T-cell (primary cell): Measurements from ENCODE around the gene CNTN5. TPM values are rescaled to one million over a fixed set of nuclear protein-coding genes. Genes with fewer than 3 reads are reported as not detected.

Source experiments
- ATAC-seq, 4 experiments: fragments of 200-7000 bp in 3 of 4; fragments of 150-1000 bp in 1 of 4; cut with Tn5 transposase; replicated peaks in 1 of 4; 1 replicate in 3 of 4; 2 replicates in 1 of 4; pipeline ENCODE4 v1.10.0; 2021; ENCODE audit warnings: moderate library complexity in 3 of 4, mild to moderate bottlenecking in 2 of 4, moderate number of reproducible peaks in 1 of 4
- CTCF ChIA-PET, 2 donors: fragments of 300-600 bp; sonication (Branson Sonifier 250); formaldehyde crosslinking; loops; one replicate each; lab custom pipeline; 2022; ENCODE audit warnings: antibody characterized with exemption in 2 of 2; lab: Charles Lee
- POLR2A ChIA-PET, 2 donors: fragments of 300-600 bp; sonication (Branson Sonifier 250); formaldehyde crosslinking; loops; one replicate each; lab custom pipeline; 2022; ENCODE audit warnings: antibody characterized with exemption in 2 of 2; lab: Charles Lee
- DNase-seq, 35 experiments: peaks; one replicate each; pipeline versions ENCODE4 v3.0.0 to v3.0.0-alpha.2; 2013 to 2023
- H3K27ac ChIP-seq: one replicate; pipeline ENCODE4 v1.5.1; 2013; ENCODE audit warnings: low read length
- H3K27me3 ChIP-seq, 2 experiments: replicated peaks in 1 of 2; 1 replicate in 1 of 2; 2 replicates in 1 of 2; pipeline versions ENCODE4 v1.6.1 to v1.7.0; 2013; ENCODE audit warnings: low read length in 1 of 2, mixed read lengths in 1 of 2; ENCODE audit not compliant: control insufficient read depth in 2 of 2, insufficient read depth in 2 of 2; ENCODE audit errors: extremely low read depth in 1 of 2
- H3K36me3 ChIP-seq, 2 donors: 1 replicate in 1 of 2; 2 replicates in 1 of 2; pipeline versions ENCODE4 v1.6.1 to v1.7.0; 2013; ENCODE audit warnings: low read length in 1 of 2; ENCODE audit not compliant: control insufficient read depth in 2 of 2, insufficient read depth in 1 of 2; ENCODE audit errors: extremely low read depth in 1 of 2
- H3K4me1 ChIP-seq, 2 experiments: 1 replicate in 1 of 2; 2 replicates in 1 of 2; pipeline versions ENCODE4 v1.6.1 to v1.7.0; 2013; ENCODE audit warnings: low read length in 2 of 2, mixed read lengths in 1 of 2; ENCODE audit not compliant: insufficient read depth in 2 of 2, control insufficient read depth in 1 of 2; ENCODE audit errors: extremely low read depth in 1 of 2
- H3K4me3 ChIP-seq, 2 donors: 1 replicate in 1 of 2; 2 replicates in 1 of 2; pipeline versions ENCODE4 v1.5.1 to v1.7.0; 2013; ENCODE audit warnings: mild to moderate bottlenecking in 2 of 2, low read length in 1 of 2, moderate library complexity in 1 of 2; ENCODE audit not compliant: control insufficient read depth in 1 of 2; ENCODE audit errors: extremely low read depth in 1 of 2
- H3K9me3 ChIP-seq: 2 replicates; pipeline ENCODE4 v1.7.0; 2013
- H3K27ac Mint-ChIP-seq, 2 donors: one replicate each; pipeline ENCODE4 v1.8.0; 2020 to 2021; ENCODE audit warnings: mild to moderate bottlenecking in 2 of 2, mixed read lengths in 2 of 2
- H3K27me3 Mint-ChIP-seq, 2 donors: one replicate each; pipeline ENCODE4 v1.8.0; 2021 to 2022; ENCODE audit warnings: mixed read lengths in 2 of 2
- H3K36me3 Mint-ChIP-seq: one replicate; pipeline ENCODE4 v1.8.0; 2021; ENCODE audit warnings: mixed read lengths
- H3K4me1 Mint-ChIP-seq, 3 donors: one replicate each; pipeline ENCODE4 v1.8.0; 2020 to 2022; ENCODE audit warnings: mixed read lengths in 3 of 3, mild to moderate bottlenecking in 1 of 3
- H3K4me3 Mint-ChIP-seq, 3 donors: one replicate each; pipeline ENCODE4 v1.8.0; 2020 to 2022; ENCODE audit warnings: mild to moderate bottlenecking in 3 of 3, mixed read lengths in 3 of 3, moderate library complexity in 3 of 3
- H3K9me3 Mint-ChIP-seq, 3 donors: one replicate each; pipeline ENCODE4 v1.8.0; 2020 to 2022; ENCODE audit warnings: mixed read lengths in 3 of 3
- WGBS: methylation state at CpG from one replicate; pipeline ENCODE4 v1.1.5; 2013; ENCODE audit warnings: missing lambda C conversion rate; ENCODE audit not compliant: insufficient coverage; 5-methylcytosine and 5-hydroxymethylcytosine counted together
- total RNA-seq, 35 experiments: library from RNA in 6 of 35; stranded (reverse) in 6 of 35; fragments of 120-200 nt in 1 of 35; gene quantifications; one replicate each; pipeline versions ENCODE4 v1.2.1 to v1.2.4 and lab custom pipeline; 2013 to 2026

Gene CNTN5
- total RNA-seq, 5 donors from 2014 or later (not counting 1 experiment from before 2014, with no cell fraction given): not detected

DNA sequence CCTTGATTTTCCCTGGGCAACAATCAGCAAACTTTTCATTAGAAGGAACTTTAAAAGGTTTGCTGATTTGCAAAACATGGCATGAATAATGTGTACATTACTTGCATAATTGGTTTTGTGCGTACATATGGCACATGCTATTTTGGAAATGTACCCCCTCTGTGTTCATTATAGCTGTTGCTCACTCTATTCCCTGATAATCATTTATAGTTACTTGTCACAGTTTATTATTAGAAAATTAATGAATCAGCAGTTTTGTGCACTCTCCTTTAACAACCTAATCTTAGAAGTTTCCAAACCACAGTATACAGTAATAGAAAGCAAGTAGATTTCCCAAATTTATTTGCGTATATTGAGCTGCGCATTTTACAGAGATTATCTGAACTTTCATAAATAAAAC is 389.9 kb downstream of the CNTN5 start:
- no peak for ATAC-seq
- WGBS: no CpG with 5 or more reads among the region's 3 CpGs
- H3K4me3 Mint-ChIP-seq: no peak overlapping the region
- H3K4me3 ChIP-seq: no peak overlapping the region
- no peak overlapping the region for H3K27ac Mint-ChIP-seq
- H3K36me3 ChIP-seq: no peaks in the 10 kb centered on the region
- H3K27ac ChIP-seq: no peak overlapping the region
- no peaks in the 10 kb centered on the region for H3K4me1 Mint-ChIP-seq
- H3K36me3 Mint-ChIP-seq: no peaks in the 10 kb centered on the region
- no peaks in the 10 kb centered on the region for H3K4me1 ChIP-seq
- ChIA-PET POLR2A (no interaction called here), CTCF (no interaction called here)
- no peaks in the 10 kb centered on the region for H3K9me3 ChIP-seq
- no peaks in the 10 kb centered on the region for H3K27me3 ChIP-seq
- no peaks in the 10 kb centered on the region for H3K27me3 Mint-ChIP-seq
- peaks cover 9 to 30% (median 10%) of the 10 kb centered on the region in 3 donors for H3K9me3 Mint-ChIP-seq
- DNase-seq: no peak

DNA sequence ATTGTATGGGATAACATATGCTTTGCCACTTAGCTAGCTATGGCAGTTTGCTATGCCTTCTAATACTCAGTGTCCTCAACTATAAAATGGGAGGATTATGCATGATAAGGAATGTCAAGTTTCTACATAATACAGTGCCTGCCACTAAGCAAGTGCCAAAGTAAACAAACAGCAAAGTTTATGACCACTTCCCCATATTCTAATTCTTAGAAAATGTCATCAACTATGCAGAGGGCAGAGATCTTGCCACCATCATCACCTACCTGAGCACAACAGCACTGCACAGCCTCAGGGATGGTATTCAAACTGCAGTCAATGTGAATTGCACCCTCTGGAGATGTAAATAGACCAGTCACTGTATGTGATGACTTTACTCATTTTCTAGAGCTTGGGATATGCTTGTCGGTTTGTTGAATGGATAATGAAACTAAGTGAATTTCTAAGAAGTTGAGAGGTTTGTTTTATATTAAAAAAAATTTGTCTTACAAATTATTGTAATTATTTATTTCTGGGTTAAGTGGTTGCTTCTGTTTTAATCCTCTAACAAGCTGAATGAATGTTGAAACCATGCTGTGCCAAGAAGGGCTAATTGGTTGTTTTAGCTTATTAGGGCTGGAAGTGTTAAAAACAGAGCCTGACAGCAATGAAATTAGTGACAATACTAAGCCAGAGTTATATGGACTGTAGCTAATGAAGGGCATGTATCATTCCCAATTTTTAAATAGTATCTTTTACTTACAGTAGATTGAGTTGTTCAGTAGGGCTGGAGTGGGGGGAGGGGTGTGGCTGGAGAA is 398.4 kb downstream of the CNTN5 start:
- H3K36me3 Mint-ChIP-seq: no peaks in the 10 kb centered on the region
- CTCF ChIA-PET: no interaction called here
- H3K4me1 Mint-ChIP-seq: no peaks in the 10 kb centered on the region
- H3K9me3 ChIP-seq: no peaks in the 10 kb centered on the region
- POLR2A ChIA-PET: no interaction called here
- no peaks in the 10 kb centered on the region for H3K27me3 Mint-ChIP-seq
- no peak for ATAC-seq
- H3K36me3 ChIP-seq: no peaks in the 10 kb centered on the region
- no peaks in the 10 kb centered on the region for H3K27me3 ChIP-seq
- DNase-seq: no peak
- WGBS: no CpG with 5 or more reads among the region's 1 CpG
- no peak overlapping the region for H3K4me3 Mint-ChIP-seq
- no peaks in the 10 kb centered on the region for H3K4me1 ChIP-seq
- no peak overlapping the region for H3K27ac Mint-ChIP-seq
- H3K27ac ChIP-seq: no peak overlapping the region
- peaks cover 8 to 14% (median 11%) of the 10 kb centered on the region in 3 donors for H3K9me3 Mint-ChIP-seq
- H3K4me3 ChIP-seq: no peak overlapping the region

DNA sequence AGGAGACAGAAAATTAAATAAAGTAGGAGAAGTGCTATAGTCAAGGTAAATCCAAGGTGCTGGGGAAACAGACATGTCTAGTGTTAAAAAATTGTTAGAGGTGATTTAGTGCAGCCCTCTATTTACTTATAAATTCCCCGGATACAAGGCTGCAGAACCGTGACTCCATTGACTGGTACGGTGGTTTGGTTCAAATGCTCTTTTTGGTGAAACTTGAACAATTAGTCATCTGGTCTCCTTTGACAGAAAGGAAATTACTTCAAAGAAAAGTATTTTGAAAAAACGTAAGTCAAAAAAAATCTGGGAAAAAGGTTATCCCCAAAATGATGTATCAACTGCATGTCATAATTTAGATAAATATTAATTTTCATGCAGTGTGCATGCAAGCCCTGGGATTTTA is 399.2 kb downstream of the CNTN5 start:
- POLR2A ChIA-PET: no interaction called here
- Histone ChIP-seq H3K36me3 (no peaks in the 10 kb centered on the region), H3K9me3 (no peaks in the 10 kb centered on the region), H3K4me3 (no peak overlapping the region), H3K4me1 (no peaks in the 10 kb centered on the region), H3K27me3 (no peaks in the 10 kb centered on the region), H3K27ac (no peak overlapping the region)
- no CpG with 5 or more reads among the region's 4 CpGs for WGBS
- no peaks in the 10 kb centered on the region for H3K27me3 Mint-ChIP-seq
- H3K27ac Mint-ChIP-seq: no peak overlapping the region
- H3K36me3 Mint-ChIP-seq: no peaks in the 10 kb centered on the region
- H3K9me3 Mint-ChIP-seq: peaks cover 8 to 15% (median 14%) of the 10 kb centered on the region in 3 donors
- H3K4me1 Mint-ChIP-seq: no peaks in the 10 kb centered on the region
- CTCF ChIA-PET: no interaction called here
- H3K4me3 Mint-ChIP-seq: no peak overlapping the region
- DNase-seq (no peak), ATAC-seq (no peak)

DNA sequence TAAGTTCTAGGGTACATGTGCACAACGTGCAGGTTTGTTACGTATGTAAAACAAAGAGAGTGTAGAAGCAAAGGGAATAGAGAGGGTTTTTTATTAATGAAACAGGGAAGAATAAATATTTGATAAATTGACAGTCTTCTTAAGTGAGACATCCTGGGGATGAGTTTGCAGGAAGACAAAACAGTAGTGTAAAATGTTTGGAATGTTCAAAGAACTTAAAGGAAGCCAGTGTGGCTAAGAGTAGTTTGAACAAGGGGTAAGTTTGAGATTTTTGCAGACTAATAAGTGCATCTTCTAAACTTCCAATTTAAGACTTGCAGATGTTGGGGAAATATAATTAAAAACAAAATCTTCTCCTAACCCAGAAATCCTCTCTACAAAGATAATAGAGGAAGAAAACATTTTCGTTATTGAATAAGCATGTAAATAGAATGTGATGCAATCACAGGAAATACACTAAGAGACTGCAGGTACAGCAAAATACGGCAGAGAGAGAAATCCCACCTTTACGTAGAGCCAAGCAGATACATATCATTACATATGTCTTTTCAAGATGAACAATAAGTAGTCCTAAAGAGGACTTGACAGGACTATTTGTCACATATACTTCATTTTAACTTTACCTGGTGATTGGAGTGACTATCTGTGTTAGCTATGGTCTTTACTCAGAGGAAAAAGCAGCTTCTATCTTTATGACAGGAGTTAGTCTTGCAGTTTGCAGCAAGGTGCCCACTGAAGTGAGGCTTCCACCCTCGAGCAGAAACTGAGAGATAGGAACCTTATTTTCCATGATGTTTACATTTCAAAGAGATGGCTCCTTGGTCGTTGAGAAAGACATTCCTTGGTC is 402.1 kb downstream of the CNTN5 start:
- Histone ChIP-seq H3K27ac (no peak overlapping the region), H3K4me3 (no peak overlapping the region), H3K27me3 (no peaks in the 10 kb centered on the region), H3K4me1 (no peaks in the 10 kb centered on the region), H3K36me3 (no peaks in the 10 kb centered on the region), H3K9me3 (no peaks in the 10 kb centered on the region)
- H3K4me1 Mint-ChIP-seq: no peaks in the 10 kb centered on the region
- no peaks in the 10 kb centered on the region for H3K36me3 Mint-ChIP-seq
- POLR2A ChIA-PET: interaction anchor here in 1 of 2 donors (0.6 kb wide), 1 partner anchor 54 kb away, joined by 3 read pairs; no protein-coding TSS in a partner anchor
- 80% methylated on average over 1 of the region's 7 CpGs for WGBS
- no peak overlapping the region for H3K4me3 Mint-ChIP-seq
- no peak for ATAC-seq
- H3K27me3 Mint-ChIP-seq: no peaks in the 10 kb centered on the region
- no peak for DNase-seq
- H3K9me3 Mint-ChIP-seq: peaks cover 4 to 21% (median 7%) of the 10 kb centered on the region in 3 donors
- H3K27ac Mint-ChIP-seq: no peak overlapping the region
- CTCF ChIA-PET: no interaction called here

DNA sequence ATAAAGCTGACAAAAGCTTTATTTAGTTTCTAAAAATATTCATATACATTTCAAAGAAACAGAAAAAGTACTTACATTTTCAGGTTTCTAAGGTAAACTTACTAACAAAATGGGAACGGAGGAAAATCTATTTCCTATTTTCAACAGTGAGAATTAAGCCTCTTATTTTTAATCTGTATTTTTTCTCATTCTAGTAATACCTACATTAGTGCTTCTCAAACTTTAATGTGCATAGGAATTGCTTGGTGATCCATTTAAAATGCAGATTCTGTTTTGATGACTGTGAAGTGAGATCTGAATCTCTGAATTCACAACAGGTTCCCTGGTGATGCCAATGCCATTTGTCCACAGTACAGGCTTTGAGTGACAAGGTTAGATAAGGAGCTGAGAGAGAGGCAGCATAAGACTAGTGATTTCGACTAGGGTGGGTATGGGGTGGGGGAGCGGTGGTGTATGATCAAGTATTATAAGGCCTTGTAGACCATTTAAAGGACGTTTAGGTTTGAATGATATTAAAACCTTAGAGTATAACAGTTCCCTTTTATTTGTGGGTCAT is 402.8 kb downstream of the CNTN5 start:
- Histone ChIP-seq H3K27ac (no peak overlapping the region), H3K9me3 (no peaks in the 10 kb centered on the region), H3K4me3 (no peak overlapping the region), H3K36me3 (no peaks in the 10 kb centered on the region), H3K27me3 (no peaks in the 10 kb centered on the region), H3K4me1 (no peaks in the 10 kb centered on the region)
- H3K4me1 Mint-ChIP-seq: no peaks in the 10 kb centered on the region
- no peak overlapping the region for H3K27ac Mint-ChIP-seq
- CTCF ChIA-PET: interaction anchor here in 1 of 2 donors (0.7 kb wide), 1 partner anchor 46 kb away, joined by 3 read pairs; no protein-coding TSS in a partner anchor
- H3K9me3 Mint-ChIP-seq: peaks cover 4 to 21% (median 7%) of the 10 kb centered on the region in 3 donors
- DNase-seq (no peak), ATAC-seq (no peak)
- POLR2A ChIA-PET: no interaction called here
- WGBS: 50% methylated on average over 2 of the region's 4 CpGs
- H3K4me3 Mint-ChIP-seq: no peak overlapping the region
- H3K27me3 Mint-ChIP-seq: no peaks in the 10 kb centered on the region
- H3K36me3 Mint-ChIP-seq: no peaks in the 10 kb centered on the region

DNA sequence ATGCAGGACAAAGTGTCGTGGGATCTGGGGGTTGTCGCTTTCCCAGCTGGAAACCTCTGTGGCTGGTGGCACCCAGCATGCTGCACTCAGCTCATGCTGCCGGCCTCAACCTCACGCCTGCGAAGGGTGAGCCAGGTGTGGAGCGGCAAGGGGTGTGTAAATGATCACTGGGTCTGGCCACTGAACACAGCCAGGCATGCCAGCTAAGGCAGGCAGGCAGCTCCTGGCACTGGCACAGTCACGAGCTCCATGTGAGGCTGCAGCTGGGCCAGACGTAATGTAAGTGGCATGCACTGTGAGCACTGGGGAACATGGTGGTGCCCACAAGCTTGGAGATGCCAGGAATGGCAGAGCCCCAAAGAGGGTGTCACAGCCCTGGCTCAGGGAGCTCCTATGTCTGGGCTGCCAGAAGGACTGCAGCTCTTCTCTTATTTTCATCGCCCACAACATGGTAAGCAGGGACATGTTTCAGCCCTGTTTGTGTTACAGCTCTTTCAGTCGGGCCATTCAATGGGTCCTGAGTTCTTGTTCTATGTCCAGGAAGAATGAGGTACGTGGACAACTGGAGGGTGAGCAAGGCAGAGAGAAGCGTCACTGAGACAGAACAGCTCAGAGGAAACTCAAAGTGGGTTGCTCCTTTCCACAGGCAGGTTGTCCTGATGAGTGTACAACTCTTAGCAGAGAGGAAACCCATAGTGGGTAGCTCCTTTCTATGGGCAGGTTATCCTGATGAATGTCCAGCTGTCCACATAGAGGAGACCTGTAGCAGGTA is 403.8 kb downstream of the CNTN5 start:
- Mint-ChIP-seq H3K36me3 (no peaks in the 10 kb centered on the region), H3K27me3 (no peaks in the 10 kb centered on the region), H3K9me3 (peaks cover 4 to 24% (median 7%) of the 10 kb centered on the region in 3 donors), H3K27ac (no peak overlapping the region), H3K4me1 (no peaks in the 10 kb centered on the region), H3K4me3 (no peak overlapping the region)
- Histone ChIP-seq H3K27ac (no peak overlapping the region), H3K4me1 (no peaks in the 10 kb centered on the region), H3K9me3 (no peaks in the 10 kb centered on the region), H3K27me3 (no peaks in the 10 kb centered on the region), H3K36me3 (no peaks in the 10 kb centered on the region), H3K4me3 (no peak overlapping the region)
- CTCF ChIA-PET: interaction anchor here in 1 of 2 donors (0.7 kb wide), 1 partner anchor 45 kb away, joined by 3 read pairs; no protein-coding TSS in a partner anchor
- ATAC-seq (no peak), DNase-seq (no peak)
- POLR2A ChIA-PET: no interaction called here
- WGBS: 82% methylated on average over 11 of the region's 12 CpGs
